ENCODE data around the gene CPVL. TPM values are rescaled to one million over a fixed set of nuclear protein-coding genes. Genes with fewer than 3 reads are reported as not detected.

Gene CPVL
- total RNA-seq, 1 experiment from 2014 or later: 26.9 TPM

DNA sequence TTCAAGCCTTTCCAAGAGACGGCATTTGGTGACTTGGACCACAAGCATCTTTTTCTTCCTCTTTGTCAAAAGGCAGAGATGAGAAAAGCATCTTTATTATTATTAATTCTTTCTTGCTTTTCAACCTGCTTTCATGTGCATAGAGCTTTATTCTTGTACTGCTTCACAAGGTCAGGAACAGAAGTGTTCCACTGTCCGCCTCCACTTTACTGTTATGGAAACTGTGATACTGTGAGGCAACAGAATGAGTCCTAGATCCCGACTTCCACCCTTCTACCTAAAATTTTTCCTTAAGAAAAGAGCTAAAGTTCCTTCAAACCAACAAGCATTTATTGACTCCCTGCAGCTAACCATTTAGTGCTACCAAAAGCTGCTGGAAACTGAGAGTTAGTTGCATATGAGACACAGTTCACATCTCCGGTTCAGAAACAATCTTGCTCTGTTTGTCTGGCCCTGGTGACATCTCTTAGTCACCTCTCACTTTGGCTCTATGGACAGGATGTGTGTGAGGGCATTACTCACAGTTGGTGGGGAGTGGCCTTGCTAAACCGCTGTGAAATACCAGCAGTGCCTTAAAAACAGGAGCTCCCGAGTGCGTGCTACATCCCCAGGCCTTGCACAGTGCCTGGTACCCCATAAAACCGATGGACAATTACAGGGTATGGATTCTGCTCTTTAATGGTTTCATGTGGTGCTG is 111.1 kb downstream of the CPVL start:
- peaks cover 10 to 16% of the 10 kb centered on the region in 2 experiments for H3K4me1 Mint-ChIP-seq
- H3K4me2 ChIP-seq (ENCODE audit: insufficient read depth, insufficient read length, low read length): no peak overlapping the region
- no peak overlapping the region for H3K4me3 Mint-ChIP-seq

More for the DNA sequence above, 111.1 kb downstream of the CPVL start:
- Mint-ChIP-seq H3K9me3 (no peaks in the 10 kb centered on the region), H3K36me3 (ENCODE audit: insufficient read depth in 1 of 3, low read depth in 3 of 3) (no peaks in the 10 kb centered on the region), H3K27ac (no peak overlapping the region), H3K27me3 (ENCODE audit: low read depth) (no peaks in the 10 kb centered on the region; the same call in 1 of the 2 replicates)
- no peak overlapping the region for H2AK5ac ChIP-seq (ENCODE audit: insufficient read length, low read length)
- no peak for DNase-seq
- no peaks in the 10 kb centered on the region for H3K79me1 ChIP-seq (ENCODE audit: insufficient read depth, low read depth, low read length, poor library complexity, severe bottlenecking)
- no peak overlapping the region for H2BK120ac ChIP-seq (ENCODE audit: low read depth, low read length, poor library complexity, severe bottlenecking)
- TF ChIP-seq, protein P1, sequence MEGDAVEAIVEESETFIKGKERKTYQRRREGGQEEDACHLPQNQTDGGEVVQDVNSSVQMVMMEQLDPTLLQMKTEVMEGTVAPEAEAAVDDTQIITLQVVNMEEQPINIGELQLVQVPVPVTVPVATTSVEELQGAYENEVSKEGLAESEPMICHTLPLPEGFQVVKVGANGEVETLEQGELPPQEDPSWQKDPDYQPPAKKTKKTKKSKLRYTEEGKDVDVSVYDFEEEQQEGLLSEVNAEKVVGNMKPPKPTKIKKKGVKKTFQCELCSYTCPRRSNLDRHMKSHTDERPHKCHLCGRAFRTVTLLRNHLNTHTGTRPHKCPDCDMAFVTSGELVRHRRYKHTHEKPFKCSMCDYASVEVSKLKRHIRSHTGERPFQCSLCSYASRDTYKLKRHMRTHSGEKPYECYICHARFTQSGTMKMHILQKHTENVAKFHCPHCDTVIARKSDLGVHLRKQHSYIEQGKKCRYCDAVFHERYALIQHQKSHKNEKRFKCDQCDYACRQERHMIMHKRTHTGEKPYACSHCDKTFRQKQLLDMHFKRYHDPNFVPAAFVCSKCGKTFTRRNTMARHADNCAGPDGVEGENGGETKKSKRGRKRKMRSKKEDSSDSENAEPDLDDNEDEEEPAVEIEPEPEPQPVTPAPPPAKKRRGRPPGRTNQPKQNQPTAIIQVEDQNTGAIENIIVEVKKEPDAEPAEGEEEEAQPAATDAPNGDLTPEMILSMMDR (conservative IDR thresholded peaks at IDR 0.05): no peak
- no peak overlapping the region for H2AFZ ChIP-seq (ENCODE audit: low read length)
- no peak overlapping the region for H4K5ac ChIP-seq (ENCODE audit: insufficient read length, low read depth, low read length)
- H3K14ac ChIP-seq (ENCODE audit: insufficient read depth, low read length): no peak overlapping the region
- no peaks in the 10 kb centered on the region for H3K23me2 ChIP-seq (ENCODE audit: insufficient read length, low read depth, low read length, poor library complexity, severe bottlenecking)
- no peak overlapping the region for H3K4ac ChIP-seq (ENCODE audit: low read depth, low read length)
- H3K27ac ChIP-seq (ENCODE audit: insufficient read length, low read depth, low read length): no peak overlapping the region
- no peak overlapping the region for H2BK12ac ChIP-seq (ENCODE audit: insufficient read length, low read depth, low read length)
- no peak overlapping the region for H3K56ac ChIP-seq (ENCODE audit: insufficient read length, low read depth, low read length)
- H3K23ac ChIP-seq (ENCODE audit: insufficient read length, low read depth, low read length): no peak overlapping the region
- no peak overlapping the region for H3K9ac ChIP-seq (ENCODE audit: extremely low read depth, insufficient read length, low read length)
- no peaks in the 10 kb centered on the region for H3K79me2 ChIP-seq (ENCODE audit: insufficient read depth, low read length)
- no peak overlapping the region for H2BK15ac ChIP-seq (ENCODE audit: low read depth, low read length)
- H3K4me1 ChIP-seq (ENCODE audit: insufficient read depth, low read length): no peaks in the 10 kb centered on the region
- H4K20me1 ChIP-seq (ENCODE audit: control insufficient read depth, insufficient read depth, insufficient read length): no peaks in the 10 kb centered on the region
- H2BK5ac ChIP-seq (ENCODE audit: insufficient read length, low read length): no peak overlapping the region
- no peak overlapping the region for H4K8ac ChIP-seq (replicated peaks; ENCODE audit: insufficient read length, low read depth, low read length)
- no peaks in the 10 kb centered on the region for H3K27me3 ChIP-seq (ENCODE audit: insufficient read depth, low read length)
- WGBS (ENCODE audit: extremely low coverage, insufficient read length, low lambda C conversion rate): no CpG with 5 or more reads among the region's 8 CpGs
- no peaks in the 10 kb centered on the region for H3K9me3 ChIP-seq (ENCODE audit: control insufficient read depth, low read depth, low read length)
- H3T11ph ChIP-seq (ENCODE audit: low read length): no peak overlapping the region
- no peak overlapping the region for H2BK20ac ChIP-seq (ENCODE audit: low read depth, low read length, poor library complexity, severe bottlenecking)
- H3K18ac ChIP-seq (ENCODE audit: insufficient read length, low read depth, low read length): no peak overlapping the region
- H4K91ac ChIP-seq (ENCODE audit: insufficient read length, low read depth, low read length): no peak overlapping the region

Measured in H9 (cell line).